Endothelial cell (in vitro differentiated cells): ENCODE data around the gene ITGB6. TPM values are rescaled to one million over a fixed set of nuclear protein-coding genes. Genes with fewer than 3 reads are reported as not detected.

Experiments
- DNase-seq: peaks from one replicate; pipeline ENCODE4 v3.0.0; 2021; ENCODE audit warnings: low spot score
- H3K27ac Mint-ChIP-seq: one replicate; pipeline ENCODE4 v1.8.0; 2021; ENCODE audit warnings: mixed read lengths, inconsistent platforms; ENCODE audit not compliant: unreplicated experiment
- H3K27me3 Mint-ChIP-seq: one replicate; pipeline ENCODE4 v1.8.0; 2021; ENCODE audit warnings: mild to moderate bottlenecking, moderate library complexity, mixed read lengths, inconsistent platforms; ENCODE audit not compliant: unreplicated experiment
- H3K36me3 Mint-ChIP-seq: one replicate; pipeline ENCODE4 v1.8.0; 2021; ENCODE audit warnings: mild to moderate bottlenecking, low read depth, mixed read lengths, inconsistent platforms; ENCODE audit not compliant: unreplicated experiment
- H3K4me1 Mint-ChIP-seq: one replicate; pipeline ENCODE4 v1.8.0; 2021; ENCODE audit warnings: mild to moderate bottlenecking, mixed read lengths, inconsistent platforms; ENCODE audit not compliant: unreplicated experiment
- H3K4me3 Mint-ChIP-seq: one replicate; pipeline ENCODE4 v1.8.0; 2021; ENCODE audit warnings: mild to moderate bottlenecking, mixed read lengths, inconsistent platforms; ENCODE audit not compliant: unreplicated experiment
- H3K9me3 Mint-ChIP-seq: one replicate; pipeline ENCODE4 v1.8.0; 2021; ENCODE audit warnings: mixed read lengths, inconsistent platforms; ENCODE audit not compliant: unreplicated experiment
- CTCF ChIP-seq: fragments of 200-600 bp; sonication (generic); IDR thresholded peaks from one replicate; pipeline ENCODE4 v1.5.0; 2021; ENCODE audit warnings: antibody characterized with exemption; ENCODE audit not compliant: unreplicated experiment
- total RNA-seq: library from RNA; stranded (reverse); fragmentation: NEBNext Ultra II Directional; extraction: Animal tissue kit (Norgen Biotek cat#: 25700); gene quantifications from one replicate; pipeline ENCODE4 v1.2.1, GENCODE V29; 2021; ENCODE audit not compliant: unreplicated experiment

Gene ITGB6
- total RNA-seq, 1 donor from 2014 or later, result not detected

- Mint-ChIP-seq H3K27me3 (no peaks in the 10 kb centered on the region), H3K36me3 (no peaks in the 10 kb centered on the region), H3K9me3 (no peaks in the 10 kb centered on the region), H3K4me3 (no peak overlapping the region), H3K4me1 (no peaks in the 10 kb centered on the region), H3K27ac (no peak overlapping the region)
- DNase-seq, result no peak
- TF ChIP-seq CTCF, result no peak
Observed at GRCh38 chr2:160232905-160233475, 32.9 kb upstream of the ITGB6 start.

GRCh38 chr2:160229591-160229990, 29.5 kb upstream of the ITGB6 start:
- DNase-seq, result no peak
- TF ChIP-seq CTCF, result no peak
- no peak overlapping the region for H3K4me3 Mint-ChIP-seq
- H3K9me3 Mint-ChIP-seq, result no peaks in the 10 kb centered on the region
- H3K4me1 Mint-ChIP-seq, result no peaks in the 10 kb centered on the region
- H3K36me3 Mint-ChIP-seq, result no peaks in the 10 kb centered on the region
- H3K27ac Mint-ChIP-seq, result no peak overlapping the region
- H3K27me3 Mint-ChIP-seq, result no peaks in the 10 kb centered on the region

- H3K4me3 Mint-ChIP-seq, result no peak overlapping the region
- H3K36me3 Mint-ChIP-seq, result no peaks in the 10 kb centered on the region
- H3K27me3 Mint-ChIP-seq, result no peaks in the 10 kb centered on the region
- no peak for TF ChIP-seq CTCF
- no peaks in the 10 kb centered on the region for H3K4me1 Mint-ChIP-seq
- DNase-seq, result no peak
- H3K27ac Mint-ChIP-seq, result no peak overlapping the region
- H3K9me3 Mint-ChIP-seq, result no peaks in the 10 kb centered on the region
Observed at GRCh38 chr2:160228141-160228917, 28.3 kb upstream of the ITGB6 start.

GRCh38 chr2:160227293-160227915, 27.3 kb upstream of the ITGB6 start:
- DNase-seq, result no peak
- H3K36me3 Mint-ChIP-seq, result no peaks in the 10 kb centered on the region
- no peaks in the 10 kb centered on the region for H3K9me3 Mint-ChIP-seq
- H3K27ac Mint-ChIP-seq, result no peak overlapping the region
- no peaks in the 10 kb centered on the region for H3K27me3 Mint-ChIP-seq
- peaks cover under 1% of the 10 kb centered on the region for H3K4me1 Mint-ChIP-seq
- H3K4me3 Mint-ChIP-seq, result no peak overlapping the region
- TF ChIP-seq CTCF, result no peak

GRCh38 chr2:160226367-160226766, 26.3 kb upstream of the ITGB6 start:
- no peaks in the 10 kb centered on the region for H3K36me3 Mint-ChIP-seq

More at GRCh38 chr2:160226367-160226766, 26.3 kb upstream of the ITGB6 start:
- H3K4me1 Mint-ChIP-seq, result peaks cover 7% of the 10 kb centered on the region
- H3K27me3 Mint-ChIP-seq, result no peaks in the 10 kb centered on the region
- no peak for TF ChIP-seq CTCF
- H3K4me3 Mint-ChIP-seq, result no peak overlapping the region
- no peak overlapping the region for H3K27ac Mint-ChIP-seq
- H3K9me3 Mint-ChIP-seq, result no peaks in the 10 kb centered on the region
- DNase-seq, result no peak
